Esophagus squamous epithelium (tissue), 4 donors: ENCODE results near the gene RGP1.

Experiments
- POLR2A ChIP-seq, 4 donors: fragments of 450-650 bp; IDR thresholded peaks; one replicate each; pipeline ENCODE4 v1.6.1; 2017; ENCODE audit warnings: antibody characterized with exemption in 4 of 4, mild to moderate bottlenecking in 4 of 4, moderate library complexity in 3 of 4
- TF ChIP-seq, protein P1 (sequence below), 6 experiments: fragments of 450-650 bp in 4 of 6; fragments of 200-600 bp in 2 of 6; sonication (generic) in 2 of 6; IDR thresholded peaks; one replicate each; pipeline ENCODE4 v1.5.1; 2016 to 2019; ENCODE audit warnings: antibody characterized with exemption in 6 of 6, mild to moderate bottlenecking in 4 of 6, moderate library complexity in 4 of 6

DNA sequence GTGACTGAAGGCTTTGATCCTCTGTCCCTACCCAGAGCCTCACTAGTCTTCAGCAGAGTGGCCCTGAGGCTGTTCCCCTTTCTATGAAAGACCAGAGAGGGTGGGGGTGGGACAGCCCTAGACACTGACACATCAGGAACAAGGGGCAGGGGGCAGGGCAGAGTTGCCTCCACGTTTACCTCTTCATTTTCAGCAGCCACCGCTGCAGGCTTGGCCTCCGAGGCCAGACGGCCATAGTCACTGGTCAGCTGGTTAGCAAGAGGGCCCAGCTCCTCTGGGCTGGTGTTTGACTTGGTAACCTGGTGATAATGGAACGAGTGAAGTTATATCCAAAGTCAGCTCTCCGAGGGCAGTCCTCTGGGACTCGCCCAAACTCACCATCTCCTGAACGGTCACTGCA lies 43.7 kb upstream of the RGP1 start:
- TF ChIP-seq, protein P1, sequence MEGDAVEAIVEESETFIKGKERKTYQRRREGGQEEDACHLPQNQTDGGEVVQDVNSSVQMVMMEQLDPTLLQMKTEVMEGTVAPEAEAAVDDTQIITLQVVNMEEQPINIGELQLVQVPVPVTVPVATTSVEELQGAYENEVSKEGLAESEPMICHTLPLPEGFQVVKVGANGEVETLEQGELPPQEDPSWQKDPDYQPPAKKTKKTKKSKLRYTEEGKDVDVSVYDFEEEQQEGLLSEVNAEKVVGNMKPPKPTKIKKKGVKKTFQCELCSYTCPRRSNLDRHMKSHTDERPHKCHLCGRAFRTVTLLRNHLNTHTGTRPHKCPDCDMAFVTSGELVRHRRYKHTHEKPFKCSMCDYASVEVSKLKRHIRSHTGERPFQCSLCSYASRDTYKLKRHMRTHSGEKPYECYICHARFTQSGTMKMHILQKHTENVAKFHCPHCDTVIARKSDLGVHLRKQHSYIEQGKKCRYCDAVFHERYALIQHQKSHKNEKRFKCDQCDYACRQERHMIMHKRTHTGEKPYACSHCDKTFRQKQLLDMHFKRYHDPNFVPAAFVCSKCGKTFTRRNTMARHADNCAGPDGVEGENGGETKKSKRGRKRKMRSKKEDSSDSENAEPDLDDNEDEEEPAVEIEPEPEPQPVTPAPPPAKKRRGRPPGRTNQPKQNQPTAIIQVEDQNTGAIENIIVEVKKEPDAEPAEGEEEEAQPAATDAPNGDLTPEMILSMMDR (IDR thresholded peaks at IDR 0.05): no peak
- no peak for TF ChIP-seq POLR2A (IDR thresholded peaks at IDR 0.05)
